Epithelial cell of proximal tubule (primary cell): ENCODE measurements around the gene MLPH. TPM values are rescaled to one million over a fixed set of nuclear protein-coding genes. Genes with fewer than 3 reads are reported as not detected.

Experiments
- DNase-seq: peaks from one replicate; pipeline ENCODE4 v3.0.0-alpha.2; 2011; ENCODE audit warnings: low read depth
- H3K4me3 ChIP-seq: 2 replicates; pipeline ENCODE4 v1.5.1; 2011; ENCODE audit warnings: low read depth, mild to moderate bottlenecking, low read length
- total RNA-seq: library from RNA; depleted of rRNA; stranded (reverse); fragments of >200 nt; gene quantifications from 2 replicates; pipeline ENCODE4 v1.2.3, GENCODE V29; 2015
- TF ChIP-seq, protein P1 (sequence below): conservative IDR thresholded peaks from 2 replicates; pipeline ENCODE4 v1.5.1; 2012; ENCODE audit warnings: low read depth, mild to moderate bottlenecking, low read length

Gene MLPH
- total RNA-seq, 1 donor from 2014 or later, result 36.0 TPM

DNA sequence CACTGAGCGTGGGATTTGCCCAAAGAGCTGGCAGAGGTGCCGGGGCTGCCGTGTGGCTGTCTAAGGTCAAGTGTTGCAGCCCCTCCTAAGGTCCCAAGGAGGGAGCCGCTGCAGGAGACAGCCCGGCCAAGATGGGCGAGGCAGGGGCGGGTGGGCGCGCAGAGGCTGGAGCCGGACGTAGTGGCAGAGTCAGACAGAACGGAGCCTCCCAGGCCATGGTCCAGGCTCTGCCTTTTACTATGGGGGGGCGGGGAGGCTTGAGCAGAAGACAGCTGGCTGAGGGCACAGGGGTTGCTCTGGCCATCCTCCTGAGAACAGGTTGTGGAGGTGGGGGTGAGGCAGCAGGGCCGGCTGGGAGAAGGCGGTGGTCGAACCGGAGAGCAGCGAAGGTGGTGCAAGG is 51.9 kb downstream of the MLPH start:
- H3K4me3 ChIP-seq, result no peak overlapping the region
- TF ChIP-seq, protein P1, sequence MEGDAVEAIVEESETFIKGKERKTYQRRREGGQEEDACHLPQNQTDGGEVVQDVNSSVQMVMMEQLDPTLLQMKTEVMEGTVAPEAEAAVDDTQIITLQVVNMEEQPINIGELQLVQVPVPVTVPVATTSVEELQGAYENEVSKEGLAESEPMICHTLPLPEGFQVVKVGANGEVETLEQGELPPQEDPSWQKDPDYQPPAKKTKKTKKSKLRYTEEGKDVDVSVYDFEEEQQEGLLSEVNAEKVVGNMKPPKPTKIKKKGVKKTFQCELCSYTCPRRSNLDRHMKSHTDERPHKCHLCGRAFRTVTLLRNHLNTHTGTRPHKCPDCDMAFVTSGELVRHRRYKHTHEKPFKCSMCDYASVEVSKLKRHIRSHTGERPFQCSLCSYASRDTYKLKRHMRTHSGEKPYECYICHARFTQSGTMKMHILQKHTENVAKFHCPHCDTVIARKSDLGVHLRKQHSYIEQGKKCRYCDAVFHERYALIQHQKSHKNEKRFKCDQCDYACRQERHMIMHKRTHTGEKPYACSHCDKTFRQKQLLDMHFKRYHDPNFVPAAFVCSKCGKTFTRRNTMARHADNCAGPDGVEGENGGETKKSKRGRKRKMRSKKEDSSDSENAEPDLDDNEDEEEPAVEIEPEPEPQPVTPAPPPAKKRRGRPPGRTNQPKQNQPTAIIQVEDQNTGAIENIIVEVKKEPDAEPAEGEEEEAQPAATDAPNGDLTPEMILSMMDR, result no peak
- no peak for DNase-seq

DNA sequence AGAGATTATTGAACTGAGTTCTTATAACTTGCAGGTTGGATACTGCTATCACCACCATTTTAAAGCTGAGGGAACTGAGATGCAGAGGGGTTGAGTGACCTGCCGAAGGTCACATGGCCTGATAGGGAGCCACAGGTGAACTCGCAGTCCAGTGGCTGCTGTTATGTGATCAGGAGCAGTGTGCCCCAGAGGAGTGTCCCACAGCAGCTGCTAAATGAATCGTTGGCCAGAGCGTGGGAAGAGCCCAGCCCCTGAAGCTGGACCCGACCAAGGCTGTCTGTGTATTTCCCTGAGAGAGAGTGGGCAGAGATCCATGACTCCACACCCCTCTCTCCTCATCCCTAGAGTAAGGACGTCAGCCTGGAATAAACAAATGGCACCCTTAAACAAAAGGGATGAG is 52.6 kb downstream of the MLPH start:
- no peak overlapping the region for H3K4me3 ChIP-seq
- TF ChIP-seq, protein P1, result no peak
- DNase-seq, result no peak

DNA sequence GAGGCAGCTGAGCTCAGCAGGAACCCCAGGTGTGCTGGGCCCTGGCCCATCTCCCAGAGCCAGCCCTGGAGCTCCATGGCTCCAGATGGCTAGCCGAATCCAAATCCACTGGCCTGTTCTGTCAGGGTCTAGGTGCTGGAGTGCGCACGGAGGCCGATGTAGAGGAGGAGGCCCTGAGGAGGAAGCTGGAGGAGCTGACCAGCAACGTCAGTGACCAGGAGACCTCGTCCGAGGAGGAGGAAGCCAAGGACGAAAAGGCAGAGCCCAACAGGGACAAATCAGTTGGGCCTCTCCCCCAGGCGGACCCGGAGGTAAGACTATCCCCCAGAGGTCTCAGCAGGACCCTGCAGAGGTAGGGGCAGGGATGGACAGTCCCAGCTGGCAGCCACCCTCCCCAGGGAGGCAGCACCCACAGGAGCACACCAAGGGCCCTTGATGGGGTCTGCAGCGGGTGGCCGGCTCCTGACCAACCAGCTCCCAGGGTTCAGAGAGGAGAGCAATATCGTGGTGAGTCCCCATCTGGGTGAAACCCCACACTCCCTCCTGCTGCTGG is 53.2 kb downstream of the MLPH start:
- no peak overlapping the region for H3K4me3 ChIP-seq
- TF ChIP-seq, protein P1, result no peak
- no peak for DNase-seq

DNA sequence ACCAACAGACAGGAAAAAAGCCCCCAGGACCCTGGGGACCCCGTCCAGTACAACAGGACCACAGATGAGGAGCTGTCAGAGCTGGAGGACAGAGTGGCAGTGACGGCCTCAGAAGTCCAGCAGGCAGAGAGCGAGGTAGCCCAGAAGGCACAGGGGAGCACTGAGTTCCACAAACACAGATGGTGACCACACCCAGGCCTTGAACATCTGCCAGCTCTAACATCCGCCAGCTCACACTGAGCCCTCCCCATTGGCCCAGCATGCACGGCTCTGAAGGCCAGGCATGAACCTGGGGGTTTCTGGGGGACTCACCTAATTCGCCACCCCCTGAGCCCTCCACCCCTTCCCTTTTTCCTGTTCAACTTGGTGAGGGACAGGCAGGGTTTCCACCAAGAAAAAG is 53.8 kb downstream of the MLPH start:
- no peak overlapping the region for H3K4me3 ChIP-seq
- TF ChIP-seq, protein P1, result no peak
- DNase-seq, result no peak

DNA sequence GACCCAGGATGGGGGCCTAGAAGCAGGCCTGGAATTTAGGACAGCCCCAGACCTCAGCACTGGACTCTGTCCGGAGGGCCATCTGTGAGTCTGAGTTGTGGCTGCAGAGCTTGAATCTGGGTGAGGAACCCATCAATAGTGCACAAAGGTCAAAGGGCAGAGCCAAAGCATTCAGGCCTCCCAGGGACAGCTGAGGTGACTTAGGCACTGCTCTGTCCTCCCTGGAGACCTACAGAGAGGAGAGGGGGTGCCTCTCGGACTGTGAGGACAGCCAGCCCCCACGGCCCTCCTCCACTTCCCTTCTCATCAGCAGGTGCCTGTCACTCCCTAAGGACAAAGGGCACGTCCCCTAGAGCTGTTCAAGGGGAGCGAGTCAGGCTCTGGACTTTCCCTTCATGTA is 54.2 kb downstream of the MLPH start:
- no peak overlapping the region for H3K4me3 ChIP-seq
- DNase-seq, result no peak

DNA sequence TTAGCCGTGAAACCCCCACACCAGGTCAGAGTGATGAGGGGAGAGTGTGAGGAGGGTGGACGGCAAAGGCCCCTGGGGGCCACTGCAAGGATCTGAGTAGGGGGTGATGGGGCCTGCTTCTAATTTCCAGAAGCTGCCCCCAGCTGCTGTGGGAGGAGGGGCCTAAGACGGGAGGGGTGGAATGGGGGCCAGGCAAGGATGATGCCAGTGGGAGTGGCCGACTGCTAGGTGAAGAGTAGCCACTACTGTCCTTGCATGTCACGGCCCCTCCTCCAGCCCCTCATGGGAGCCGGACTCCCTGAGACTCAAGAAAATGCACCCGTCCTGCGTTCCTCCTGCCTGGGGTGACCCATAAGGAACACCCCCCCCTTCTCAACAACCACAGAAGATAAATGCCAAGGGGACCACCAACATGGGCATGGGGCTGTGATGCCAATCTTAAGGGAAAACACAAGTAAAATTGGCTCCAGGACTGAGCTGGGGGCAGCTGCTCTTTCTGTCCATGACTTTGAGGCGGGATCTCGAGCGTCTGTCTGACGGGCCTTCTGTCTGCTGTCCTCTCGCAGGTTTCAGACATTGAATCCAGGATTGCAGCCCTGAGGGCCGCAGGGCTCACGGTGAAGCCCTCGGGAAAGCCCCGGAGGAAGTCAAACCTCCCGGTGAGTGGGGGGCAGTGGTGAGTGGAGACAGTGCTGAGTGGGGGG is 55.1 kb downstream of the MLPH start:
- DNase-seq, result no peak
- no peak overlapping the region for H3K4me3 ChIP-seq
- TF ChIP-seq, protein P1, result no peak

More for the DNA sequence above, 54.2 kb downstream of the MLPH start:
- TF ChIP-seq, protein P1, result no peak
